Measurements from ENCODE around the gene TUBA4B. TPM values are rescaled to one million over a fixed set of nuclear protein-coding genes. Genes with fewer than 3 reads are reported as not detected.

TUBA4B gene
- total RNA-seq, 1 donor from 2014 or later, result 0.17 TPM

DNA sequence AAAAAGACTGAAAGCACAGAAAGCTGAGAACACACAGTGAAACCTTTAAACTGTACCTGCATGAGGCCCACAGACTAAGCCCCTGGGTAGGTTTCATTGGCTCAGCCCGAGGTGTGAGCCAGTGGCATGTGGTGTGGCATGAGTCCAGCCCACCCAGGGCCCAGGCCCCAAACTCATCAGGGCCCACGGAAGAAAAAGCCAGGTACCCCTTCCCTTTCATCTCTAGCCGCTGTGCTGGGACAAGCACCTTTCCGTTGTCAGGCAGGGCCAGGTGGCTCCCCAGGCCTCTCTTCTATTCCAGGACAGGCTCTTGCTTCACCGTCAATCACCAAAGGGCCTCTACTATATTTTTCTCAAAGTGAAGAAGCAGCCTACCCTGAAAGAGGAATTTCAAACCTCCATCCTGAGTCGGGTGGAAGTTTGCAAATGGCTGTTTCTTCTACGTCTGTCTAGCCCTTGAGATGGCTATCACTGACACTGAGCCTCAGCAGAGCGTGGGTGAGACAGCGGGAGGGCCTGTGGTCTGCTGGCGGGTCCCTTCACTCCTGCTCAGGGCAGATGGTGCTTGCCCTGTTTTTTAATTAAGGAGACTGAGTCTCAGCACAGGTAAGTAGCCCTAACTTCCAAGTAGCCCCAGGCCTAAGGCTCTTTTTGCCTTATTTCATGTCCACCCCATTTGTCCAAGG, 34.7 kb downstream of the TUBA4B start:
- intact Hi-C loops (cut with micrococcal nuclease), result no loop called here

DNA sequence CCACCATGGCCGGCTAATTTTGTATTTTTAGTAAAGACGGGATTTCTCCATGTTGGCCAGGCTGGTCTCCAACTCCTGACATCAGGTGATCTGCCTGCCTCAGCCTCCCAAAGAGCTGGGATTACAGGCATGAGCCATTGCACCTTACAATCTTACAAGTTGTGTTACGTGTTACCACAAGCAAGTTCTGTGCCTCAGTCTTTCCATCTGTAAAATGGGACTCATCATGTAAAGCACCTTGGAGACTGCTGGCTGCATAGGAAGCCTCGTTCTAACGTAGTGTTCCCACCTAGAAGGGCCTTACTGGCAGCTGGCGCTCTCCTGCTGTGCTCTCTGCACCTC, 36.1 kb downstream of the TUBA4B start:
- intact Hi-C loops (cut with micrococcal nuclease), result no loop called here

DNA sequence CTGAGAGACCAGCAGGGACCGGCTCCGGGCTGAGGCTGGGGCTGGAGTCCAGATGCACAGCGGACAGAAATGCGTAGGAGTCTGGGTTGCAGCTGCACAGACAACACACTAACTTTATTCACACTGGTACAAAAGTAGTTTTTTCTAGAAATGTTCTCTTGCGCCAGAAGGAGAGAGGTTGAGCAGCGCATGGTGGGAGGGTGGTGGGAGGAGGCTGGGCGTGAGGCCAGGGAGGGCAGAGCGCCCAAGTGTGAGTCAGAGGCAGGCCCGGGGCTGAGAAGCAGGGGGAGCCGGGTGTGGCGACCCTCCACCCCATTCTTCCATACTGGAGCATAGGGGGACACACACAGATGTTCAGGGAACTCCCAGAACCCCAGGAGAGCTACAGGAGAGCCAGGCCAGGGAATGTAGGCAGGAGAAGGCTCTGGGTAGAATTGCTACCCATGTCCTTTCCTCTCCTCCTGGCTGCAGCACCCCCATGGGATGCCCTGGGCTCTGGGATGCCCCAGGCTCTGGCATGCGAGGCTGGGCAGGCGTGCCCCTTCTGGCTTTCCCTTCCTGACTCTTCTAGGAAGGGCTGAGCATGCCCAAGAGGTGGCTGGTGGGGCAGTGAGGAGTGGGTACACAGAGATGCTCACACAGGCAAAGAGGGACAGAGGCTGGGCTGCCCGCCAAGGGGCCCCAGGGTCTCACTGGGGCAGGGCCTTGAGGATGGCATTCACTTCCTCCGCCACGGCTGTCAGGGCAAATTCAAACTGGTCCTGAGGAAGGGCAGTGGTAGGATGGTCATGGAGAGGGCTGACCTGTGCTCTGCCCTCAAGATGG, 36.7 kb downstream of the TUBA4B start:
- intact Hi-C loops (cut with micrococcal nuclease), result no loop called here

DNA sequence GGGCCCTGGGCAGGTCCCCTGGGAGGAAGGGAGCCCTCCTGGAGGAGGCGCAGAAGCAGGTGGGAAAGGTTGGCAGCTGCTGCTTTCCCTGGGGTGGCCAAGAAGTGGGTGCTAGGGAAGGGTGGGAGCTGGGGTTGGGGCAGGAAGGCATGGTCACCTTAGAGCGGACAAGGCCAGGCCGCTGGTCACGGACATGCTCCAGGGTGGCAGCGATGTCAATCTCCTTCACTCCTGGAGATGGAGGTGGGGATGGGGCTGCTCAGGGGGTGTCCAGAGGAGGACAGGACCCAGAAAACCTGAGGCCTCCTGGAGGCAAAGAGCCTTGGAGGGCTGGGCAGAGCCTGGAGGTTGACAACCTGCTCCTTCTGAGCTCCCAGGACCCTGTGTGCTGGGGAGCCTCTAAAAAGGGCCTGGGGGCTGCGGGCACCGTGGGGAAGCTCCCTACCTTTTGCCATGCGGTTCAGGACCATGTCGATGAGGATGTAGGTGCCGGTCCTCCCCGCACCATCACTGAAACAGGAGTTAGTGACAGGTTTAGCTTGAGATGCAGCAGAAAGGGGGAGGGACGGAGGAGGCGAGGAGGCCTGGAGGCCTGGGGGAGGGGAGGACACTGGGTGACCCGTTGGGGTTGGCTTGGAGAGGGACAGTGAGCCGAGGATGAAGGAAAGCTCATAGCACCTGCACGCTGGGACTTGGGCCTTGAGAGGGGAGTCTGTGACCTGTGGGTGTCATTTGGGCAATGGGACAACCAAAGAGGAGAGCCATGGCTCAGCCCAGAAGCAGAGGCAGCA, 37.5 kb downstream of the TUBA4B start:
- intact Hi-C loops (cut with micrococcal nuclease), result no loop called here

DNA sequence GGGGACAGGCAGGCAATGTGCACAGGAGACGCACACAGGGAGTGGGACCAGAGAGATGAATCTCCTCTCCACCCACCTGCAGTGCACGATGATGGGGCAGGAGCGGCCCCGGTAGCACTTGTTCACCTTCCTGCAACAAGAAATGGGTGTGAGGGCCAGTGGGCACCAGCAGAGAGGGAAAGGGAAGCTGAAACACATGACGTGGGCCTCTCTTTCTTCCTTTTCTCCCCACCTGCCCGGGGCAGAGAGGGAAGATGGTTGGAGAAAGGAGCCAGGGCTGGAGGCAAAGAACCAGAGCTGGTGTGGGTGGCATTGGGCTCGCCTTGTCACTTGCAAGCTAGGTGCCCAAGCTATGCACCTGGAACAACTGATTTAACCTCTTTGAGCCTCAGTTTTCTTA, 38.4 kb downstream of the TUBA4B start:
- intact Hi-C loops (cut with micrococcal nuclease), result no loop called here

DNA sequence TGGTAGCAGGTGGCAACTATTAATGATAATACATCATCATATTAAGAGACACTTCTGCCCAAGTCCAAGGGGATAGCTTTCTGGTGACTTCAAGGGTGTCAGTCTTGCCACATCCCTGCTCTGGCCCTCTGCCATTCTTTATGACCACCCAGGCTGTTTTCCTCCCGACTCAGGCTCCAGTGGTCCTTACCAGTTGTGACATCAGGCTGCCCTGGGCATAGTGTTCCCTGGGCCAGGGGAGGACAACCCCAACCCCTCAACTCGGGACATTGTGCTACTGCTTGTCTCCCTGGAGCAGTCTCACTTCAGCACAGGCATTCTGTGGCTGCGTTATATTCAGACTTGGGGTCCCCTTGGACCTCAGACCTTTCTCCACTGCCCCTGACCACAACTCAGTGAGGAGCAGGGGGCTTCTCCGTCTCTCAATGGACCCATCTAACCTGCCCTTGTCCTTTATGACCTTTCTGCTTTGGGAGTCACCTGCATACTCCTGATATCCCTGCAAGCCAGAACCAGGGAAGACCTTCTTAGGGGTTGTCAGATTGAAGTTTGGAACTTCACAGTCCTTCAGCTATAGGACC, 39.0 kb downstream of the TUBA4B start:
- intact Hi-C loops (cut with micrococcal nuclease), result no loop called here

DNA sequence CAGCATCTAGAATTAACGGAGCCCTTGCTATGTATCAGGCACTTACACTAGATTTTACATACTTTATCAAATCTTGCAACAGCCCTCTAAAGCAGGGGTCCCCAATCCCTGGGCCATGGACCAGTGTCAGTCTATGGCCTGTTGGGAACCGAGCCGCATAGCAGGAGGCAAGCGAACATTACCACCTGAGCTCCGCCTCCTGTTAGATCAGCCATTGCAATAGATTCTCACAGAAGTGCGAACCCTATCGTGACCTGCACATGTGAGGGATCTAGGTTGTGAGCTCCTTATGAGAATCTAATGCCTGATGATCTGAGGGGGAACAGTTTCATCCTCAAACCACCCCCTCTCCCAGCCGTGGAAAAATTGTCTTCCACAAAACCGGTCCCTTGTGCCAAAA, 39.6 kb downstream of the TUBA4B start:
- intact Hi-C loops (cut with micrococcal nuclease), result no loop called here

DNA sequence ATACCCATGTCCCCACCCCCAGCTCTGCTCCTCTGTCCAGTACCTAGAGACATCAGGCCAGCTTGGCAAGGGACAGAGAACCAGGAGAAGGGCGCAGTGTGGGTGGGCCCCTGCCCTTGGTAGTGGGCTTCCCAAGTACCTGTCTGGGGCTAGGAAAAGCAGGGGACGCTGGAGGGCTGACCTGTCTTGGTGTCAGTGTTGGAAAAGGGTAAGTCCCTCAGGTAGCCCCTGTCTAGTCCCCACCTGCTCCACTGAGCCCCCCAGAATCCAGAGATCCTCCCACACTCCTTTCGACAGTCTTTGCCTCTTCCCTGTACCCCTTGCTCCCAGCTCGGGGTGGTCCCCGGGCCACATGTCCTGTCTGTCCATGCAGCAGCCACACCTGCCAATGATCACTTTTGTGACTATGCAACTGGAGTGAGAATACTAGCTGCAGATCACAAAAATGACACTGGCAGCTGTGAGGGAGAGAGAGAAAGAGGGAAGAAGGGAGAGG, 40.7 kb downstream of the TUBA4B start:
- intact Hi-C loops (cut with micrococcal nuclease), result loop anchor here (1.0 to 2.0 kb wide), 2 partner anchors 49 to 95 kb away; partner anchors contain the start of genes GLB1L and STK16

DNA sequence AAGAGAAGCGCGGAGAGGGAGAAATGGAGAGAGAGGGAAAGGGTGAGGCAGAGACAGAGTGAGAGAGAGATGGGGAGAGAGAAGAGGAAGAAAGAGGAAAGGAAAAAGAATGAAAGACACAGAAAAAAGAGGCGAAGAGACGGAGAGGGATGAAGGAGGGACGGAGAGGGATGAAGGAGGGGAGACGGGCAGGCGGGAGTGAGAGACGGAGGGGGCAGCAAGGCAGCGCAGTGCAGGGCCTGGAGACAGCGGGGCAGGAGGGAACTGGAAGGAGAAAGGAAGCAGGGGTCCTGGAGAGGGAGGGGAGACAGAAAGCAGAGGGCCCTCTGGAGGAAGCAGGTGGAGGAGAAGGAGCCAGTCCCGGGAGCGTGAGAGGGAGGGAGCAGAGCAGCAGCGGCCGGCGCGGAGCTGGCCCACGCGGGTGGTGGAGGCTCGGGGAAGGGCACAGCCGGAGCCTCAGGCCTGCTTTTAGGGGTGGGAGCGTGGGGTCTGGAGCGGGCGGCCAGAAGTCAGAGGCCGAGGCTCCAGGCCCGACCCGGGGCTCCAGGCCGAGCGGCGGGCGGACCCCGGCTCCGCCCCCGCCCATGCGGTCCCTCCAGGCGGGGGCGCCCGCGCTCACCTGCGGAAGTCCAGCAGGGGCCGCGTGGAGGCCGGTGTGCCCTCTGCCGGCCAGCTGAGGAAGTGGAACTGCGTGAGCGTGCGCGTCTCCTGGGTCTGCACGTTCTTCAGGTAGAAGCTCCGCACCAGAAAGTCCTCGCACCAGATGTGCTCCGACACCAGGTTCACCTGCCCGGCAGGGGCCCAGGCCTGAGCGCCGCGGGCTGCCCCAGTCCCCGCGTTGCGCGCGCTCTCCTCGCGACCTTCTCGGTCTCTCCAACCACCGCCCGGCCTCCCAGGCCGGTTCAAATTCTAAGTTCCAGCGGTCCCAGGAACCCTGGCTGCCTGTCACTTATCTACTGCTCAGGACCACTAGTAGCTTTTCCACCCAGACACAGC, 41.6 kb downstream of the TUBA4B start:
- intact Hi-C loops (cut with micrococcal nuclease), result loop anchor here (1.0 to 5.0 kb wide), 9 partner anchors 15 to 248 kb away; partner anchors contain the start of genes ANKZF1, ATG9A, CHPF and CNPPD1

DNA sequence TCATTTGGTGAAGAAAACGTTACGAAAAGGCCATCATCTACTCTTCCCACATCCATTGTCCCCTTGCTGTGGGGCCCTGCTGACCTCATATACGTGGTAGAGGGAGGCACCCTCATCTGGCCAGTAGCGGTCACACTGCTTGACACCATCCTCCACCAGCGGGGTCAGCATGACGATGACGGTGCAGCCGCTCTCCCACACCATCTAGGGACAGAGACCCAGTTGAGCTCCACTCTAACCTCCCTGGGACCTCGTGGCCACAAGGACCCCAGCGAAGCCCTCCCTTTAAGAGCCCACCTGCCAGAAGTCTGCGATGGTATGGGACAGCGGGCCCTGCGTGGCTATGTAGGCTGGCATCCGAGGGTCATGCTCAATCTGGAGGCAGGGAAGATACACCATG, 43.1 kb downstream of the TUBA4B start:
- intact Hi-C loops (cut with micrococcal nuclease), result loop anchor here (5.0 kb wide), 2 partner anchors 201 to 246 kb away; partner anchors contain the start of genes CHPF, GMPPA and TMEM198

DNA sequence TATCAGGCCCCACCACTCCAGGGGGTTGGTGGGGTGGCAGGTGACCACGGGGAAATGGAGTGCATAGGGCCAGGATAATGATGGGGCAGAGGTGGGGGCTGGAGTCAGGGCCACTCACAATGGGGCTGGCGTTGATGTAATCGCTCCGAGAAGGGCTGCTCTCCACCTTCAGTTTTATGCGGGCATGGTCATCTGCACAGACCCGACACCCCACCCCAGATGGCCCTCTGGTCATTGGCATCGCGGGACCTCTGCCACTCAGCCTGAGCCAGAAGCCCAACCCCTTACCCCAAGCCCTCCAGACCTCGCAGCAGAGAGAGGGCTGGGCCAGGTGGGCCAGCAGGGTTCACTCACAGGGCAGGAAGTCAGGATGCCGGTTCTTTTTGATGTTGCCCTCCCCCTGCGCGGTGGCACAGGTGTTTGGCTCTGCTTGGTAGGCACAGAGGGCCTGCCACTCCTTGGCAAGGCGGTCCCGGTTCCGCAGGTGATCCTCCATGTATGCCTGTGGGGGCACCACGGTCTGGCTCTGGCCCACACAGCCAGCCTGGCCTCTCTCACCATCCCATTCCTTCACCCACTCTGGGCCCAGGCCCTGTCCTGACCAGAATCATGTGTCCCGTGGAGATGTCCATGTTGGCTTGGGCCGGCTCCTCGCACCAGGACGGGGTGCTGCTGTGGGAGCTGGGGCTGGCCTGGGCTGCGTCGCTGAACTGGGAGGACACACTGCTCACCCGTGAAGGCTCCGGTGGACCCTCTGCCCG, 43.8 kb downstream of the TUBA4B start:
- intact Hi-C loops (cut with micrococcal nuclease), result loop anchor here (5.0 kb wide), 2 partner anchors 200 to 245 kb away; partner anchors contain the start of genes CHPF, GMPPA and TMEM198

DNA sequence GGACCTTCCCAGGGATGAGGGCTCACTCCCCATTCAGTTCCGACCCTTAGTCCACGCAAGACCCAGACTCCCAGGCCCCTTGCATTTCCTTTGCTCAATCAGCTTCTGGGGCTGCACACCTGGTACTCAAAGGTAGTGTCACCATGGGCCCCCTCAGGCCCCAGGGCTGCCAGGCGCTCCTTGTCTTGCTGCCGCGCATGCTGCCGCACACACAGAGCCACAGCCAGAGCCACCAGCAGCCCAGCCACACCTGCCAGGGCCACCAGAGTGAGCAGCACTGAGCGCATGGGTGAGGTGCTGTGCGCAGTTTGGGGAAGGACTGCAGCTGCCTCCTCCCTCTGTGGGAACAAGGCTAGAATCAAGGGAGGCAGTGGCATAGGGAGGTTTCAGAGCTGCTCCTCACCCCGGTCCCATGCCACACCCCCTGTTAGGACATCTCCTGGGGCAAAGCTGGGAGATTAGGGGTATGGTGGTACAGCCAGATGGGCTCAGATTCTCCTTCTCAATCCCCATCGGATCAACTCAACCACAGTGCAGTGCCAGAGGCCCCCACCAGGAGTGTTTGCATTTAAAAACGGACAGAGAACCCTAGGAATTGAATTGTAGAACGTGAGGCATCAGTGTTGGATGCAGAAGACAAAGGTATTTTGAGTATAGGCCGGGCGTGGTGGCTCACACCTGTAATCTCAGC, 44.9 kb downstream of the TUBA4B start:
- intact Hi-C loops (cut with micrococcal nuclease), result loop anchor here (1.0 to 5.0 kb wide), 11 partner anchors 10 to 244 kb away; partner anchors contain the start of genes CHPF, GMPPA, NHEJ1 and RETREG2

DNA sequence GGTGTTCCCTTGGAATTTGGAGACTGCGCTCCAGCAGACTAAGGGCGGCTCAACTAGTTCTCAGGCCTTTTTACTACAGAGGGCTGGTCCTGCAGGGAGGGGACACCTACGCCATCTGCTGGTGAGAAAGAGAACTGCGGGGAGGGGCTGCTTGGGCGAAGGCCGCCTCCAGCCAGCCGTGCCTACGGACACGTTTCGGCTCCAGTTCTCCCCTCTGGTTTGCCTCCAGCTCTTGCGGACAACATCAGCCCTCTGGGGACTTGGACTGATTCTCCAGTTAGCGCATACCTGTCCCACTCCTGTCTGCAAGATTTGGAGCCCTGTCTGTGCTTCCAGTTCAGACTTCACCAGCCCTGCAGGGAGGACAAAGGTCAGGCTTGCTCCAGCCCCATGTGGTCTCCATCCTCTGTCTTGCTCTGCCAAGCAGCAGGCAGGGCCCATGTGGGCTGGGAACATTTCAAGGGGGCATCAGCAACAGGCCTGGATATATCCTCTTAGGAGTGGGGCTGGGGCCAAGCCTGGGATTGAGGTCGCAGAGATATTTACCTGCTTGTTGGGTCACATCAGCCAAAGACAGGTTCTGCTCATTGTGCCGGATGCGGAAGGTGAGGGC, 45.8 kb downstream of the TUBA4B start:
- intact Hi-C loops (cut with micrococcal nuclease), result loop anchor here (1.0 to 5.0 kb wide), 11 partner anchors 9 to 243 kb away; partner anchors contain the start of genes CHPF, GMPPA, NHEJ1 and RETREG2

DNA sequence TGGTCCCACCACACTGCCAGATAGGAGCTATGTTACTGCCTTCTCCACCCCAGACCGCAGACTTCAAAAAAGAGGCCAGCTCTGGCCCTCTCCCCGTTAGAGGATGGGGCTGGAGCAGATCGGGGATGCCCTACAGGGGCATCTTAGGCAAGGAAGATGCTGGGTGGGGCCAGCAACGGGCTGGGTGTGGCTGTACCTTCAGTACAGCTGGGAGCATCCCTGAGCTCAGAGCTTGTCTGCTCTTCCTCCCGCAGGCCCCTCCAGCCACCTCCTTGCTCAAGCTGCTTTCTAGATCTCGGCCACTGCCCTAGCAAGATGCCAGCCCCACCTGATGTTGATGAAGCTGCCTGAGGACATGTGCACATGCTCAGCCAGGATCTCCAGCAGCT, 46.3 kb downstream of the TUBA4B start:
- intact Hi-C loops (cut with micrococcal nuclease), result loop anchor here (2.0 to 5.0 kb wide), 3 partner anchors 53 to 243 kb away; partner anchors contain the start of genes CHPF, GMPPA and TMEM198

DNA sequence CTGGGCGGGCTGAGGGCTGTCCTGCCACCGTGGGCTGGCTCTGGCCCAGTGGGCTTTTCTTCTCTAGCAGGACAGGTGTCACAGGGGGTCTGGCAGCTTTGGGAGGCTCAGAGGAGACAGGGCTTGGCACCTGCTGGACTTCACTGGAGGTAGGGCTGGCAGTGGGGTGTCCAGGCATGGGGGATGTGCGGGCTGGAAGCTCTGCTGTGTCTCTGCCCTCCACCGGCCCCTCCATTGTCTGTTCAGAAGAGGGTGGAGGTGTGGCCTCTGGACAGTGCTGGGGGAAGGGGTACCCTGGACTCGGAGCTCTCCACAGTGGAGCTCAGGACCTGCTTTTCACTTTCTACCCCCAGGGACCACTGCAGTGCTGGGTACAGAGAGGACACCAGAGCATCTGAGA, 47.0 kb downstream of the TUBA4B start:
- intact Hi-C loops (cut with micrococcal nuclease), result no loop called here

DNA sequence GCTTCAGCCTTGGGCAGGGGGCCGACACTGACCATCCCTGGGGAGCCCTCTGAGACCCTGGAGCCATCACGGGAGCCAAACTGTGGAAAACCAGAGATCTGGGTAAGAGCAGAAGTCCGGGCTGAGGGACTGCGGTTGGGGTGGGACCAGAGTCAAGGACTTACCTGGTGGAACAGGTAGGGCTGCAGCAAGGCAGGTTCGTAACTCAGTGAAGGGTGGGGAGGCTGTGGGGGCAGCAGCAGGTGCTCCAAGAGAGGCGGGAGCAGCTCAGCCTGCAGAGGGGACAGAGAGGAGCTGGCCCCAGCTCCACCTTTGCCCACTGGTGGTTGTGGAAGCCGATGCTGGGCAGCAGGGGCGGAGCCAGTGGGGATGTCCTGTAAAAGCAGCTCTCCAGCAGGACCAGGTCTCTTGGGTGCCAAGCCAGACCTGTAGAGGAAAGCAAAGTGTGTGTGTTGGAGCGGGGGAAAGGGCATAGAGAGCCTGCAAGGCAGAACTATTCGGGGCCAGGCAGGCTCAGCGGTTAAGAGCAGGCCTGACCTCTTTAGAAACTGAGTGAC, 49.4 kb downstream of the TUBA4B start:
- intact Hi-C loops (cut with micrococcal nuclease), result no loop called here

DNA sequence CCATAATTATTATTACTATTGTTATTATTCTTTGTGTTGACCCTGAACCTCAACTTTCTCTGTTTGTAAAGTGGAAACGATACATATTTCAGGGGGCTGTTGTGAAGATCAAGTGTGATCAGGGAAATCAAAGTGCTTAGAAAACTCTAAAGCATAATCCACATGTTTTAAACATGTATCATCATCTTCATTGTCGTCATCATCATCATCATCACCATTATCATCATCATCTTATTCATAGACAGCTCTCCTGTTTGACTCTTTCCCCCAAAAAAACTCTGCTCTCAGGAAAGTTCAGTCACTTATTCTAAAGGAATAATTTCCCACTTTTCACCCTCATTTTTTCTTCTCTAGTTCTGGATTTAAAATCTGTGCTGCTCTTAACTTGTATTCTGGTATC, 51.2 kb downstream of the TUBA4B start:
- intact Hi-C loops (cut with micrococcal nuclease), result no loop called here

All from T-helper 1 cell treated with Interleukin-12 subunit alpha and Interleukin-12 subunit beta and Interleukin-4 antibody, amounts not matched to agents 30 ng/mL and 1 ng/mL, for 36 hours (primary cell).